ACHN (cell line): Measurements from ENCODE around the gene CYLD.

ENCODE experiments used
- DNase-seq: peaks from one replicate; pipeline ENCODE4 v3.0.0-alpha.2; 2015
- in situ Hi-C: cut with HindIII; loops from 2 replicates; pipeline ENCODE4 v1.10.0; 2017; ENCODE audit warnings: low sequenced_read_pairs, low pct_ligation_motif_present, low pct_unique_long_range_greater_than_20kb

Gene CYLD

DNA sequence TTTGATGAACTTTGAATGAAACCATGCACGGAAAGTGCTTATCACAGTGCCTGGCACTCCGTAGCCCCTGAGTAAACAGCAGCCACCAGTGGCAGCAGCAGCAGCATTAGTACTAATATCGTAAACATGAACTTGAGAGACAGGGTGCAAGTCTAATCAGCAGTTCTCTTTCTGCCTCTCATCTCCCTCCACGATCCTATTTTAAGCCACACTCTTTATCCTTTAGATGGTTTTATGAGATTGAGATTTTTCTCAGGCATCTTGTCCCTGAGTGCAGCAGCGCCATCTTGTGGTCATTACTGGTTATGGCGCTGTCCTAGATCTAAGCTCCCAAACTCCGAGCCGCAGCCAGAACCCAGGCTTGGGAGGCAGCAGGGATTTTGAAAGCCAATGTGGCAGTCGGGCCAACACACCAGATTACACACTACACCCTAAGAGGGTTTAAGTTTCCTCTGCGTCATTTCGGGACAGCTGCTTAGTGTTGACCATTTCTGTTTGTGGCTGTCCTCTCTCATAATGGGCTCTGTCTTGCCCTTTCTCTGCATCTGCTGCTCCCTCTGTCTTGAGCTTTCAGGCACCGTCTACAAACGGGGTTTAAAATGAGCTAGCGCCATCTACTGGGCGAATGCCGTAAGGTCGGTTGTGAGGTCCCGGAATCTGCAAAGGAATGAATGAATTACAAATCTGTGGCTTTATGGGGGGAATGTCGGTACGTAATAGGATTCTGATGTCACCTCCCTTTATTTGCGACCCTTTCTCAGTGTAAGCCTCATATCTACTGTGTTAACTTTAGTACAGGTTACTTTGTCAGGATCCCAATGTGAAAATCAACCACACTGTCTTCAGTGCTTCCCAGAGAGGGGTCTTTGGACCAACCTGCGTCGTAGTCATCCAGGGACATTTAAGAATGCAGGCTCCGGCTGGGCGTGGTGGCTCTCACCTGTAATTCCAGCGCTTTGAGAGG, 64.5 kb downstream of the CYLD start:
- in situ Hi-C loops: no loop called here
- peak; percentile 91 for DNase-seq

DNA sequence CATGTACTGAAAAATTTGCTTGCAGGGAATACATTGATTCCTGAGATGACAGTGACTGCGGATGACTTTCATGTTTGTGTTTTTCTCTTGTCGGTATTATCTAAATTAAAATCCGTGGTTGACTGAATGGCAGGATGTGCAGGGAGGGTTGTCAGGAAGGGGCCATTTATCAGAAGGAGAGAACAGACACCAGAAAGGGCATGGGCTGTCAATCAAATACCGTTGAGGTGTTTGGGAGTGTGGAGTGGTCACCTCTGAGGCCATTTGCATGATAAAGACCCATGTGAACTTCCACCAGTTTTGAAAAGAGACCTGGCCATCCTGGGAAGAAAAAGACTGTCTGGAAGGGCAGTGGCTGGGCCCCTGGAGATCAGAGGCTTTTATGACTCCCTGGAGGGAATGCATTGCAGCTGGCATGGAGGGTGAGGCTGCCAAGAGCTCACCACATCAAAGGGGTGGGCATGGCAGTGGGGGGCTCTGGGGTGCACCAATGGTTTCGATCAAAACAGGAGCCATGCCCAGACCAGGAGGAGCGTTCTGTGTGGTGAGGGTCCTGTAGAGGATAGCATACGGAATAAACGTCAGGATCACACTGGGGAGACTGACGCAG, 67.1 kb downstream of the CYLD start:
- in situ Hi-C loops: no loop called here
- DNase-seq: no peak

GRCh38 chr16:50809561-50809960, 67.7 kb downstream of the CYLD start:
- in situ Hi-C loops: no loop called here
- DNase-seq: no peak

GRCh38 chr16:50810241-50810965, 68.5 kb downstream of the CYLD start:
- in situ Hi-C loops: no loop called here
- DNase-seq: no peak

DNA sequence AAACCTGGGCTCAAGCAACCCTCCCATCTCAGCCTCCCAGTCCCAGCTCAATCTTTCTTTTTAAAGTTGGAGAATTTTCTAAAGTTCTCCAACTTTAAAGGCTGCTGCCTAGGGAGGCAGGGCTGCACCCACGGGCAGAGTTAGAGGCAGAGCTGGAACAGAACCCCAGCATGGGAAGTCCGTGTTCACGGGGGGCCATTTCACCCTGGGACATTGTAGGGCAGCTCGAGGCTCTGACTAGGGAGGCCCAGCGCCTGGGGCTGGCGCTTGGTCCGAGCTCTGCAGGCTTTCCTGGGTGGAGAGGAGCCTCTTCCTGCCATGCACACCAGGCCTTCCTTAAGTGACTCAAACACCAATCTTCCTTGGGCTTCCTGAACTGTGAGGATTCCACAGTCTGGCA, 70.2 kb downstream of the CYLD start:
- DNase-seq: no peak
- in situ Hi-C loops: no loop called here

DNA sequence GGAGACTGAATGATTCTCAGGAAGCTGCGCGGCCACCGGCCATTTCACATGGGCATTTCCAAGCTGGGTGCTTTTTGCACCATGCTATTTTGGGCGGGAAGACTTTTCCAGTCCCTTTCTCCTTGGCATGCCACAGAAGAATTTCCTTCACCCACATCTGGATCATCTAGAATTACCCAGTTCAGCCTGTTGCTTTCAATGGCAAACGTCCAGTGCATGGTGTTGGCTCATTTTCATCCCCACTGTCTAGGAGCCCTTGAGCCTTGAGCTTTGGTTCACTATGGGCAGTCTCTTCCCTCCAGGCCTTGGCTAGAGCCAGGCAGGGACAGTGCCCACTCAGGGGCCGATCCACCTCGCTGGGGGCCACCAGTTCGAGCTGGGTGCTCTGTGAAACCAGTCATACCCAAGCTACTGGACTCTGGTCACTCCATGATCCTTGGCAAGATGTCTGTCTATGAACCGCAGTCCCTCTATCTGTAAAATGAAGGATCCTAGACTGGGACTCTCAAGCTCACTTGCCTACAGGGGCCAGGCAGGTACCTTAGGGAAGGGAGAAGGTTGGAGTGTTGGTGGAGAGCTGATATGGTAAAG, 71.1 kb downstream of the CYLD start:
- in situ Hi-C loops: no loop called here
- DNase-seq: no peak

GRCh38 chr16:50814052-50814451, 72.2 kb downstream of the CYLD start:
- no peak for DNase-seq
- in situ Hi-C loops: no loop called here

DNA sequence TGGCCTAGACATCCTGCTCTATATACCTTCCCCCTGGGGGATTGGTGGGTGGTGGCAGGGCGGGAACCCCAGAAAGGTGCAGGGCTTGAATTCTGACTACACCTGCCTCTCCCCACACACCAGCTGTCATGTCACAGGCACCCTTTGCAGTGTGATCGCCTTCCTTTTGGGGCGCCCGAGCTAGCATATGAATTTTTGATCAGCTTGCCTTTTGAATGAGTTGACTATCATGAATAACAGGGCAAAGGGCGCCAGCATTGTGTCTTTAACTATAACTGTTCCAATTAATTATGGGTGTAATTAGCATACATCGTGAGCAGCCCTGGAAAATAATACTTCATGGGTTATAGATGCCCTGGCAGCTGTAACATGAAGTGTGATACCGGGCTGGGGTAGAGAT, 72.7 kb downstream of the CYLD start:
- in situ Hi-C loops: no loop called here
- DNase-seq: no peak

- in situ Hi-C loops: no loop called here
- no peak for DNase-seq
Observed at GRCh38 chr16:50815382-50815781, 73.5 kb downstream of the CYLD start.

GRCh38 chr16:50816901-50817555, 75.1 kb downstream of the CYLD start:
- in situ Hi-C loops: no loop called here
- DNase-seq: no peak

DNA sequence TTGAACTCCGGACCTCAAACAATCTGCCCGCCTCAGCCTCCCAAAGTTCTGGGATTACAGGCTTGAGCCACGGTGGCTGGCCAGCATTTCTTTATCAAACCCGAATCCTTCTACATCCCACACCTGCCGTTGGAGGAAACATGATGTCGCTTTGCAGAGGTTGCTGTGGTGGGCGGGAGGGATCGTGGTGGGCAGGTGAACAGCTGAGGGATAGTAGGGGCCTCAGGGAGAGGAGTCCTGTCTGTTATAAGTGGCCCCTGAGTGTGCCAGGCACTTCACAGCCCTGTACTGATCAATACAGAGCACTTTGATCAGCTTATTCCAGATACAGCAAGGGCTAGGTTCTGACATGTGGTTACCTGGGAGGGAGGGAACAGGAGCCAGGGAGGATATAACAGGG, 76.5 kb downstream of the CYLD start:
- in situ Hi-C loops: no loop called here
- no peak for DNase-seq

DNA sequence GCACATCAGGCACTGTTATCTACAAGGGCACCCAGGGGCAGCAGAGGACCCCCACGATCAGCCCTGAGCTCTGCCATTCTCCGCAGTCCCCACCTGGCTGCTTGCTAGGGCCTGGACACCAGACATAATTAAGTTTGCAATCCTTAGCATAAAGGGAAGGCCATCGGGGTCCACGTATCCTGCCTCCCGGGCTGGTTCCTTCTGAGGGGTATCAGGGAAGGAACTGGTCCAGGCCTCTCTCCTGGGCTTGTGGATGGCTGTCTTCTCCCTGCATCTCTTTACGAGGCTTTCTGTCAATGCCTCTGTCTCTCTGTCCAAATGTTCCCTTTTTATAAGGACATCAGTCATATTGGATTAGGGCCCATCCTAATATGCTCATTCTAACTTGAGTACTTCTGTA, 77.8 kb downstream of the CYLD start:
- in situ Hi-C loops: no loop called here
- DNase-seq: no peak

GRCh38 chr16:50820225-50820624, 78.3 kb downstream of the CYLD start:
- DNase-seq: no peak
- in situ Hi-C loops: no loop called here

GRCh38 chr16:50821586-50821985, 79.7 kb downstream of the CYLD start:
- no peak for DNase-seq
- in situ Hi-C loops: no loop called here

- in situ Hi-C loops: no loop called here
- DNase-seq: no peak
Observed at GRCh38 chr16:50822671-50823070, 80.8 kb downstream of the CYLD start.

GRCh38 chr16:50826797-50827316, 85.0 kb downstream of the CYLD start:
- in situ Hi-C loops: no loop called here
- no peak for DNase-seq

DNA sequence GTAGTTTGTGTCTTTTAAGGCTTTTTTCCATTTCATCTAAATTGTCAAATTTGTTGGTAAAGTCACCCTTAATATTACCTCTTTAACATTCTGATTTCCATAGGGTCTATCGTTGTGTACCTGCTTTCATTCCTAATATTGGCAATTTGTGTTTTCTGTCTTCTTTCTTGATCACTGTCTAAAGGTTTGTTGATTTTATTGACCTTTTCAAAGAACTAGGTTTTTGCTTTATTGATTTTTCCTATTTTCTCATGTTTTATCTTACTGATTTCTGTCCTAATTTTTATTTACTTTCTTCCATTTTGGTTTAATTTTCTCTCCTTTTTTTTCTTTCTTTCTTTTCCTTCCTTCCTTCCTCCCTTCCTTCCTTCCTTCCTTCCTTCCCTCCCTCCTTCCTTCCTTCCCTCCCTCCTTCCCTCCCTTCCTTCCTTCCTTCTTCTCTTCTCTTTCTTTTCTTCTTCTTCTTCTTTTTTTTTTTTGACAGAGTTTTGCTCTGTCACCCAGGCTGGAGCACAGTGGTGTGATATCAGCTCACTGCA, 86.3 kb downstream of the CYLD start:
- in situ Hi-C loops: no loop called here
- no peak for DNase-seq

DNA sequence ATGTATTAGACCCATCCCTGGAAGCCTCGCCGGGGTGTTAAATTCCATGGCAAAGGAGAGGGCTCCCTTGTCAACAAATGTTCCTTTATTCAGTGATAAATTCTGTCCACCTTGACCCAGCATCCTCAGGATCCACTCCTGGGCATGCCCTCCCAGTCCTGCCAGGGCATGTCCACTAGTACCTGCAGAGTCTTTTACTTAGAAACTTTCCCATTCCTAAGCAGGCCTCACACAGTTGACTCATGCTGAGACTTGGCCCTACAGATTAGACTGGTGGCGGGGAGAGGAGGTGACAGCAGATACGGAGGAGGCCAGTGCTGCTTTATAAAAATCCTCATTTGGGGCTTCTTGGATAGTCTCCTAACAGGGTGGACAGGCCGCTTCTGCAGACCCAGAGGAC, 88.8 kb downstream of the CYLD start:
- in situ Hi-C loops: no loop called here
- no peak for DNase-seq
